IMR-90 (cell line): ENCODE measurements around the gene CHD9.
"Not testable (repeated sequence)": the region's sequence is repeated elsewhere in the genome, so short reads cannot be mapped to it uniquely, and the experiment has no call there.

Source experiments
- BHLHE40 ChIP-seq: fragments of 150-350 bp; IDR thresholded peaks from 2 replicates; pipeline ENCODE4 v1.6.1; 2016; ENCODE audit warnings: mild to moderate bottlenecking, low read depth, low read length
- CEBPB ChIP-seq: IDR thresholded peaks from 2 replicates; pipeline ENCODE4 v1.6.1; 2012; ENCODE audit warnings: low read depth, low read length, improper control_type of control experiment
- CHD1 ChIP-seq: IDR thresholded peaks from 2 replicates; pipeline ENCODE4 v1.6.1; 2012; ENCODE audit warnings: low read depth, low read length, improper control_type of control experiment
- MAFK ChIP-seq: IDR thresholded peaks from 2 replicates; pipeline ENCODE4 v1.6.1; 2012; ENCODE audit warnings: low read depth, low read length, improper control_type of control experiment
- POLR2A ChIP-seq: IDR thresholded peaks from 2 replicates; pipeline ENCODE4 v1.6.1; 2012; ENCODE audit warnings: mild to moderate bottlenecking, low read depth, low read length
- RAD21 ChIP-seq: IDR thresholded peaks from 2 replicates; pipeline ENCODE4 v1.6.1; 2012; ENCODE audit warnings: low read length, improper control_type of control experiment
- RCOR1 ChIP-seq: IDR thresholded peaks from 2 replicates; pipeline ENCODE4 v1.6.1; 2012; ENCODE audit warnings: mild to moderate bottlenecking, low read length, improper control_type of control experiment; ENCODE audit not compliant: insufficient replicate concordance
- RFX5 ChIP-seq: IDR thresholded peaks from 2 replicates; pipeline ENCODE4 v1.8.0; 2012; ENCODE audit warnings: low read depth, mild to moderate bottlenecking, low read length, moderate library complexity
- TF ChIP-seq, protein P1 (sequence below): conservative IDR thresholded peaks from 2 replicates; pipeline ENCODE4 v1.5.1; 2012; ENCODE audit warnings: mild to moderate bottlenecking, low read depth, low read length, improper control_type of control experiment
- TF ChIP-seq, protein P2 (sequence below): fragments of 150-350 bp; IDR thresholded peaks from 2 replicates; pipeline ENCODE4 v1.6.1; 2017; ENCODE audit warnings: mild to moderate bottlenecking, antibody characterized with exemption, low read length, low read depth
- TF ChIP-seq, protein P3 (sequence below): fragments of 150-350 bp; IDR thresholded peaks from 2 replicates; pipeline ENCODE4 v1.6.1; 2016; ENCODE audit warnings: low read depth, mild to moderate bottlenecking, low read length, moderate library complexity, borderline replicate concordance

DNA sequence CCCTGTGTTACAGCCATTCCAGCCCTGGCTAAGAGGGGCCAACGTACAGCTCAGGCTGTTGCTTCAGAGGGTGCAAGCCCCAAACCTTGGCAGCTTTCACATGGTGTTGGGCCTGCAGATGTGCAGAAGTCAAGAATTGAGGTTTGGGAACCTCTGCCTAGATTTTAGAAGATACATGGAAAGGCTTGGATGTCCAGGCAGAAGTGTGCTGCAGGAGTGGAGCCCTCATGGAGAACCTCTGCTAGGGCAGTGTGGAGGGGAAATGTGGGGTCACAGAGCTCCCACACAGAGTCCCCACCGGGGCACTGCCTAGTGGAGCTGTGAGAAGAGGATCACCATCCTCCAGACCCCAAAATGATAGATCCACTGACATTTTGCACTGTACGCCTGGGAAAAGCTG lies 130.9 kb downstream of the CHD9 start:
- TF ChIP-seq, protein P1, sequence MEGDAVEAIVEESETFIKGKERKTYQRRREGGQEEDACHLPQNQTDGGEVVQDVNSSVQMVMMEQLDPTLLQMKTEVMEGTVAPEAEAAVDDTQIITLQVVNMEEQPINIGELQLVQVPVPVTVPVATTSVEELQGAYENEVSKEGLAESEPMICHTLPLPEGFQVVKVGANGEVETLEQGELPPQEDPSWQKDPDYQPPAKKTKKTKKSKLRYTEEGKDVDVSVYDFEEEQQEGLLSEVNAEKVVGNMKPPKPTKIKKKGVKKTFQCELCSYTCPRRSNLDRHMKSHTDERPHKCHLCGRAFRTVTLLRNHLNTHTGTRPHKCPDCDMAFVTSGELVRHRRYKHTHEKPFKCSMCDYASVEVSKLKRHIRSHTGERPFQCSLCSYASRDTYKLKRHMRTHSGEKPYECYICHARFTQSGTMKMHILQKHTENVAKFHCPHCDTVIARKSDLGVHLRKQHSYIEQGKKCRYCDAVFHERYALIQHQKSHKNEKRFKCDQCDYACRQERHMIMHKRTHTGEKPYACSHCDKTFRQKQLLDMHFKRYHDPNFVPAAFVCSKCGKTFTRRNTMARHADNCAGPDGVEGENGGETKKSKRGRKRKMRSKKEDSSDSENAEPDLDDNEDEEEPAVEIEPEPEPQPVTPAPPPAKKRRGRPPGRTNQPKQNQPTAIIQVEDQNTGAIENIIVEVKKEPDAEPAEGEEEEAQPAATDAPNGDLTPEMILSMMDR, result not testable (repeated sequence)
- TF ChIP-seq BHLHE40, POLR2A, RAD21, CHD1, CEBPB, RFX5, RCOR1, MAFK: not testable (repeated sequence)
- TF ChIP-seq, protein P2, sequence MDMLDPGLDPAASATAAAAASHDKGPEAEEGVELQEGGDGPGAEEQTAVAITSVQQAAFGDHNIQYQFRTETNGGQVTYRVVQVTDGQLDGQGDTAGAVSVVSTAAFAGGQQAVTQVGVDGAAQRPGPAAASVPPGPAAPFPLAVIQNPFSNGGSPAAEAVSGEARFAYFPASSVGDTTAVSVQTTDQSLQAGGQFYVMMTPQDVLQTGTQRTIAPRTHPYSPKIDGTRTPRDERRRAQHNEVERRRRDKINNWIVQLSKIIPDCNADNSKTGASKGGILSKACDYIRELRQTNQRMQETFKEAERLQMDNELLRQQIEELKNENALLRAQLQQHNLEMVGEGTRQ, result not testable (repeated sequence)
- TF ChIP-seq, protein P3, sequence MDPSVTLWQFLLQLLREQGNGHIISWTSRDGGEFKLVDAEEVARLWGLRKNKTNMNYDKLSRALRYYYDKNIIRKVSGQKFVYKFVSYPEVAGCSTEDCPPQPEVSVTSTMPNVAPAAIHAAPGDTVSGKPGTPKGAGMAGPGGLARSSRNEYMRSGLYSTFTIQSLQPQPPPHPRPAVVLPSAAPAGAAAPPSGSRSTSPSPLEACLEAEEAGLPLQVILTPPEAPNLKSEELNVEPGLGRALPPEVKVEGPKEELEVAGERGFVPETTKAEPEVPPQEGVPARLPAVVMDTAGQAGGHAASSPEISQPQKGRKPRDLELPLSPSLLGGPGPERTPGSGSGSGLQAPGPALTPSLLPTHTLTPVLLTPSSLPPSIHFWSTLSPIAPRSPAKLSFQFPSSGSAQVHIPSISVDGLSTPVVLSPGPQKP, result not testable (repeated sequence)
